ENCODE data around the gene MBOAT1. TPM values are rescaled to one million over a fixed set of nuclear protein-coding genes. Genes with fewer than 3 reads are reported as not detected.

The MBOAT1 gene
- polyA plus RNA-seq, 2 of the 4 experiments (the other 2 are of a cell fraction), result 1.9 to 5.5 TPM

GRCh38 chr6:20159098-20159497 lies 53.2 kb downstream of the MBOAT1 start:
- FAIRE-seq, result no peak
- WGBS (ENCODE audit: missing lambda C conversion rate), result 78% methylated on average over 4 of the region's 4 CpGs
- H3K4me2 ChIP-seq, result no peak overlapping the region
- POLR2A ChIA-PET, result no interaction called here
- H3K4me3 ChIP-seq, result no peak overlapping the region
- TF ChIP-seq, protein P1, sequence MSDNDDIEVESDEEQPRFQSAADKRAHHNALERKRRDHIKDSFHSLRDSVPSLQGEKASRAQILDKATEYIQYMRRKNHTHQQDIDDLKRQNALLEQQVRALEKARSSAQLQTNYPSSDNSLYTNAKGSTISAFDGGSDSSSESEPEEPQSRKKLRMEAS (IDR thresholded peaks at IDR 0.05), result no peak
- TF ChIP-seq POLR2A (IDR thresholded peaks at IDR 0.05; ENCODE audit: low read length) (no peak), HOXB5 (CRISPR knock-in tag; IDR thresholded peaks at IDR 0.05) (no peak)
- ATAC-seq, result no peak
- no peaks in the 10 kb centered on the region for H3K9me3 ChIP-seq
- no peaks in the 10 kb centered on the region for H3K4me1 ChIP-seq
- no peak overlapping the region for H3K27ac ChIP-seq
- DNase-seq (ENCODE audit: low read depth in 1 of 2, low spot score in 1 of 2), result no peak
- CTCF ChIA-PET, result no interaction called here

DNA sequence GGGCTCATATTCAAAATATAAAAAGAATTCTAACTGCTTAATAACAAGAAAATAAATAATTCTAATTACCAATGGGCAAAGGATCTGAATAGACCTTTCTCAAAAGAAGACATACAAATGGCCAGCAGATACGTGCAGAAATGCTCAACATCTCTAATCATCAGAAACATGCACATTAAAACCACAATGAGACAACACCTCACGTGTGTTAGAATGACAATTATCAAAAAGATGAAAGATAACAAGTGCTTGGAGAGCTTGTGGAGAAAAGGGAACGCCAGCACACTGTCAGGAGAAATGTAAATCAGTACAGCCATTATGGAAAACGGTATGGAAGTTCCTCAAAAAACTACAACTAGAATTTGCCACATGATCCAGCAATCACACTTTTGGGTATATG lies 53.6 kb downstream of the MBOAT1 start:
- POLR2A ChIA-PET, result no interaction called here
- Histone ChIP-seq H3K27ac (no peak overlapping the region), H3K4me2 (no peak overlapping the region), H3K4me3 (no peak overlapping the region), H3K4me1 (no peaks in the 10 kb centered on the region), H3K9me3 (no peaks in the 10 kb centered on the region)
- ATAC-seq, result no peak
- DNase-seq (ENCODE audit: low read depth in 1 of 2, low spot score in 1 of 2), result no peak
- WGBS (ENCODE audit: missing lambda C conversion rate), result 84% methylated on average over 4 of the region's 4 CpGs
- FAIRE-seq, result no peak
- TF ChIP-seq PHF8 (IDR thresholded peaks at IDR 0.05; ENCODE audit: borderline replicate concordance, low read depth), result no peak
- no peak for TF ChIP-seq CHD4 (IDR thresholded peaks at IDR 0.05; ENCODE audit: borderline replicate concordance)
- no peak for TF ChIP-seq POLR2A (IDR thresholded peaks at IDR 0.05; ENCODE audit: low read length)
- TF ChIP-seq NFE2L2 (conservative IDR thresholded peaks at IDR 0.05; ENCODE audit: low read length), result no peak
- TF ChIP-seq, protein P2, sequence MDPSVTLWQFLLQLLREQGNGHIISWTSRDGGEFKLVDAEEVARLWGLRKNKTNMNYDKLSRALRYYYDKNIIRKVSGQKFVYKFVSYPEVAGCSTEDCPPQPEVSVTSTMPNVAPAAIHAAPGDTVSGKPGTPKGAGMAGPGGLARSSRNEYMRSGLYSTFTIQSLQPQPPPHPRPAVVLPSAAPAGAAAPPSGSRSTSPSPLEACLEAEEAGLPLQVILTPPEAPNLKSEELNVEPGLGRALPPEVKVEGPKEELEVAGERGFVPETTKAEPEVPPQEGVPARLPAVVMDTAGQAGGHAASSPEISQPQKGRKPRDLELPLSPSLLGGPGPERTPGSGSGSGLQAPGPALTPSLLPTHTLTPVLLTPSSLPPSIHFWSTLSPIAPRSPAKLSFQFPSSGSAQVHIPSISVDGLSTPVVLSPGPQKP (IDR thresholded peaks at IDR 0.05; ENCODE audit: low read depth, low read length), result no peak
- TF ChIP-seq FOSL2 (IDR thresholded peaks at IDR 0.05), result no peak
- TF ChIP-seq FOSL2 (CRISPR knock-in tag; IDR thresholded peaks at IDR 0.05), result no peak
- TF ChIP-seq NPAS2 (CRISPR knock-in tag; IDR thresholded peaks at IDR 0.05; ENCODE audit: borderline replicate concordance), result no peak
- TF ChIP-seq HMGXB4 (CRISPR knock-in tag; IDR thresholded peaks at IDR 0.05; ENCODE audit: borderline replicate concordance), result no peak
- TF ChIP-seq, protein P3, sequence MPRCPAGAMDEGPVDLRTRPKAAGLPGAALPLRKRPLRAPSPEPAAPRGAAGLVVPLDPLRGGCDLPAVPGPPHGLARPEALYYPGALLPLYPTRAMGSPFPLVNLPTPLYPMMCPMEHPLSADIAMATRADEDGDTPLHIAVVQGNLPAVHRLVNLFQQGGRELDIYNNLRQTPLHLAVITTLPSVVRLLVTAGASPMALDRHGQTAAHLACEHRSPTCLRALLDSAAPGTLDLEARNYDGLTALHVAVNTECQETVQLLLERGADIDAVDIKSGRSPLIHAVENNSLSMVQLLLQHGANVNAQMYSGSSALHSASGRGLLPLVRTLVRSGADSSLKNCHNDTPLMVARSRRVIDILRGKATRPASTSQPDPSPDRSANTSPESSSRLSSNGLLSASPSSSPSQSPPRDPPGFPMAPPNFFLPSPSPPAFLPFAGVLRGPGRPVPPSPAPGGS (IDR thresholded peaks at IDR 0.05), result no peak
- no peak for TF ChIP-seq RFX5 (IDR thresholded peaks at IDR 0.05)
- TF ChIP-seq ZFP36 (IDR thresholded peaks at IDR 0.05; ENCODE audit: borderline replicate concordance, partially characterized antibody), result no peak
- no peak for TF ChIP-seq ZSCAN20 (CRISPR knock-in tag; IDR thresholded peaks at IDR 0.05)
- TF ChIP-seq CEBPB (IDR thresholded peaks at IDR 0.05), result no peak
- TF ChIP-seq, protein P1 (IDR thresholded peaks at IDR 0.05), result no peak
- no peak for TF ChIP-seq KDM1A (IDR thresholded peaks at IDR 0.05; ENCODE audit: low read depth)
- CTCF ChIA-PET, result no interaction called here

GRCh38 chr6:20156824-20157223 lies 55.4 kb downstream of the MBOAT1 start:
- ATAC-seq, result no peak
- WGBS (ENCODE audit: missing lambda C conversion rate), result 49% methylated on average over 2 of the region's 2 CpGs
- no peak for DNase-seq (ENCODE audit: low read depth in 1 of 2, low spot score in 1 of 2)
- CTCF ChIA-PET, result interaction anchor here (0.6 to 0.7 kb wide), 2 partner anchors 86 to 873 kb away, joined by 3 read pairs; no protein-coding TSS in a partner anchor
- Histone ChIP-seq H3K27ac (no peak overlapping the region), H3K9me3 (no peaks in the 10 kb centered on the region), H3K4me1 (no peaks in the 10 kb centered on the region), H3K4me2 (no peak overlapping the region), H3K4me3 (no peak overlapping the region)
- no peak for FAIRE-seq
- POLR2A ChIA-PET, result no interaction called here
- TF ChIP-seq, protein P4, sequence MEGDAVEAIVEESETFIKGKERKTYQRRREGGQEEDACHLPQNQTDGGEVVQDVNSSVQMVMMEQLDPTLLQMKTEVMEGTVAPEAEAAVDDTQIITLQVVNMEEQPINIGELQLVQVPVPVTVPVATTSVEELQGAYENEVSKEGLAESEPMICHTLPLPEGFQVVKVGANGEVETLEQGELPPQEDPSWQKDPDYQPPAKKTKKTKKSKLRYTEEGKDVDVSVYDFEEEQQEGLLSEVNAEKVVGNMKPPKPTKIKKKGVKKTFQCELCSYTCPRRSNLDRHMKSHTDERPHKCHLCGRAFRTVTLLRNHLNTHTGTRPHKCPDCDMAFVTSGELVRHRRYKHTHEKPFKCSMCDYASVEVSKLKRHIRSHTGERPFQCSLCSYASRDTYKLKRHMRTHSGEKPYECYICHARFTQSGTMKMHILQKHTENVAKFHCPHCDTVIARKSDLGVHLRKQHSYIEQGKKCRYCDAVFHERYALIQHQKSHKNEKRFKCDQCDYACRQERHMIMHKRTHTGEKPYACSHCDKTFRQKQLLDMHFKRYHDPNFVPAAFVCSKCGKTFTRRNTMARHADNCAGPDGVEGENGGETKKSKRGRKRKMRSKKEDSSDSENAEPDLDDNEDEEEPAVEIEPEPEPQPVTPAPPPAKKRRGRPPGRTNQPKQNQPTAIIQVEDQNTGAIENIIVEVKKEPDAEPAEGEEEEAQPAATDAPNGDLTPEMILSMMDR (IDR thresholded peaks at IDR 0.05), result no peak
- TF ChIP-seq RFX5 (IDR thresholded peaks at IDR 0.05) (no peak), TFCP2L1 (CRISPR knock-in tag; IDR thresholded peaks at IDR 0.05) (no peak), PBX3 (IDR thresholded peaks at IDR 0.05) (no peak), JUNB (IDR thresholded peaks at IDR 0.05) (no peak), RARB (CRISPR knock-in tag; IDR thresholded peaks at IDR 0.05) (no peak), HOXB5 (CRISPR knock-in tag; IDR thresholded peaks at IDR 0.05) (no peak), EHMT2 (IDR thresholded peaks at IDR 0.05; ENCODE audit: low read depth) (no peak), SMC3 (IDR thresholded peaks at IDR 0.05) (no peak), NFE2L2 (conservative IDR thresholded peaks at IDR 0.05; ENCODE audit: low read length) (no peak), NR3C1 (IDR thresholded peaks at IDR 0.05) (no peak), POLR2A (IDR thresholded peaks at IDR 0.05; ENCODE audit: low read length) (no peak), BHLHE40 (IDR thresholded peaks at IDR 0.05; ENCODE audit: low read depth, low read length) (no peak), NPAS2 (CRISPR knock-in tag; IDR thresholded peaks at IDR 0.05; ENCODE audit: borderline replicate concordance) (no peak)
- TF ChIP-seq, protein P5, sequence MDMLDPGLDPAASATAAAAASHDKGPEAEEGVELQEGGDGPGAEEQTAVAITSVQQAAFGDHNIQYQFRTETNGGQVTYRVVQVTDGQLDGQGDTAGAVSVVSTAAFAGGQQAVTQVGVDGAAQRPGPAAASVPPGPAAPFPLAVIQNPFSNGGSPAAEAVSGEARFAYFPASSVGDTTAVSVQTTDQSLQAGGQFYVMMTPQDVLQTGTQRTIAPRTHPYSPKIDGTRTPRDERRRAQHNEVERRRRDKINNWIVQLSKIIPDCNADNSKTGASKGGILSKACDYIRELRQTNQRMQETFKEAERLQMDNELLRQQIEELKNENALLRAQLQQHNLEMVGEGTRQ (IDR thresholded peaks at IDR 0.05), result no peak

All from A549 (cell line).